Cardiac muscle cell (in vitro differentiated cells and primary cell): ENCODE results near the gene AXIN1. TPM values are rescaled to one million over a fixed set of nuclear protein-coding genes. Genes with fewer than 3 reads are reported as not detected.

Source experiments
- DNase-seq, 2 donors: peaks; one replicate each; pipeline versions ENCODE4 v3.0.0 to v3.0.0-alpha.2; 2010 to 2017; ENCODE audit warnings: low read depth in 1 of 2, low spot score in 1 of 2
- H3K27ac ChIP-seq: fragments of 200-600 bp; sonication (generic); 2 replicates; pipeline ENCODE4 v1.5.1; 2016
- H3K27me3 ChIP-seq: fragments of 200-600 bp; sonication (generic); 2 replicates; pipeline ENCODE4 v1.6.0; 2016; ENCODE audit warnings: control low read depth
- H3K36me3 ChIP-seq: fragments of 200-600 bp; sonication (generic); 2 replicates; pipeline ENCODE4 v1.5.1; 2016; ENCODE audit warnings: control low read depth
- H3K4me1 ChIP-seq: fragments of 200-600 bp; sonication (generic); 2 replicates; pipeline ENCODE4 v1.8.1; 2017; ENCODE audit warnings: low read depth, mild to moderate bottlenecking, mixed run types
- H3K4me3 ChIP-seq: fragments of 200-600 bp; sonication (generic); 2 replicates; pipeline ENCODE4 v1.5.1; 2016; ENCODE audit warnings: mild to moderate bottlenecking
- H3K9me3 ChIP-seq: fragments of 200-600 bp; sonication (generic); 2 replicates; pipeline ENCODE4 v1.5.1; 2017; ENCODE audit warnings: low read depth, mild to moderate bottlenecking, control low read depth
- CTCF ChIP-seq: IDR thresholded peaks from 2 replicates; pipeline ENCODE4 v1.5.1; 2012; ENCODE audit warnings: low read depth, mild to moderate bottlenecking, low read length
- polyA plus RNA-seq: library from polyadenylated mRNA; unstranded; fragments of >200 nt; fragmentation: Nextera tagmentation; extraction: Ambion mirVana; gene quantifications from 2 replicates; pipeline ENCODE4 v1.2.1, GENCODE V29; 2016
- total RNA-seq: library from RNA; depleted of rRNA; stranded (reverse); fragments of >200 nt; gene quantifications from 2 replicates; pipeline ENCODE4 v1.2.3, GENCODE V29; 2016

AXIN1 gene
- total and polyA plus RNA-seq, 2 experiments from 2014 or later, result 16.5 to 49.7 TPM

DNA sequence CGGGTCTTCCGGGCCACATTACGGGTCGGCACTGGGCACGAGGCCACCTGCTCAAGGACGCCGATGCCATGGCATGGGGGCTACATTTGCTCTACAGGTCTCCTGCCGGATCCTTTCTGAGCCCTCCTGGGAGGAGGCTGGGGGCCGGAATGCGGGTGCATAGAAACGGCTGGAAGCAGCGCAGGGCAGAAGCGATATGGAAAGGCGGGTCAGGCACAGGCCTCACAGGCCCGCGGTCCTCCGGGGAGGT lies 28.4 kb downstream of the AXIN1 start:
- no peaks in the 10 kb centered on the region for H3K9me3 ChIP-seq
- no peak overlapping the region for H3K27ac ChIP-seq
- no peaks in the 10 kb centered on the region for H3K36me3 ChIP-seq
- no peak overlapping the region for H3K4me3 ChIP-seq
- no peak for TF ChIP-seq CTCF
- H3K27me3 ChIP-seq, result no peaks in the 10 kb centered on the region
- no peaks in the 10 kb centered on the region for H3K4me1 ChIP-seq
- no peak for DNase-seq

GRCh38 chr16:322476-323143 lies 29.9 kb downstream of the AXIN1 start:
- TF ChIP-seq CTCF, result no peak
- H3K9me3 ChIP-seq, result no peaks in the 10 kb centered on the region
- no peaks in the 10 kb centered on the region for H3K27me3 ChIP-seq
- no peak overlapping the region for H3K4me3 ChIP-seq
- no peak for DNase-seq
- H3K36me3 ChIP-seq, result no peaks in the 10 kb centered on the region
- H3K27ac ChIP-seq, result no peak overlapping the region
- H3K4me1 ChIP-seq, result no peaks in the 10 kb centered on the region

- Histone ChIP-seq H3K27me3 (no peaks in the 10 kb centered on the region), H3K27ac (peak overlapping the region; percentile 35), H3K4me1 (peaks cover 2% of the 10 kb centered on the region), H3K36me3 (no peaks in the 10 kb centered on the region), H3K4me3 (no peak overlapping the region), H3K9me3 (no peaks in the 10 kb centered on the region)
- DNase-seq, result no peak
- TF ChIP-seq CTCF, result no peak
These were observed 31.0 kb downstream of the AXIN1 start for GRCh38 chr16:321532-321931.

- no peak overlapping the region for H3K4me3 ChIP-seq
- H3K9me3 ChIP-seq, result no peaks in the 10 kb centered on the region
- TF ChIP-seq CTCF, result no peak
- no peak for DNase-seq
- H3K27me3 ChIP-seq, result no peaks in the 10 kb centered on the region
- H3K27ac ChIP-seq, result no peak overlapping the region
- peaks cover 2% of the 10 kb centered on the region for H3K4me1 ChIP-seq
- no peaks in the 10 kb centered on the region for H3K36me3 ChIP-seq
These were observed 32.3 kb downstream of the AXIN1 start for GRCh38 chr16:320206-320605.

DNA sequence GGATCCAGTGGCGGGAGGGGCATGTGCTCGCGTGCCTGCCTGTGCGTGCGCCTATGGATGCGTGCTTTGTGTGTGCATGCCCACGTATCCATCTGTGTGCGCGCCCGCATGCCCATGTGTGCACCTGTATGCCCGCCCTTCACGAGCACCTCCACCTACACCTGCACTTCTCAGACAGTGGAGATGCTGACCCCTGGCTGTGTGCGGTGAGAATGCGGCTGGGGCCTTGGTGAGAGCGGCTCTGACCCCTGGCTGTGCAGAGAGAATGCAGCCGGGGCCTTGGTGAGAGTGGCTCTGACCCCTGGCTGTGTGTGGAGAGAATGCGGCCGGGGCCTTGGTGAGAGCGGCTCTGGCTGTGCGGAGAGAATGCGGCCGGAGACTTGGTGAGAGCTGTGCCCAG lies 33.9 kb downstream of the AXIN1 start:
- Histone ChIP-seq H3K9me3 (no peaks in the 10 kb centered on the region), H3K4me1 (peaks cover 2% of the 10 kb centered on the region), H3K27ac (no peak overlapping the region), H3K27me3 (no peaks in the 10 kb centered on the region), H3K36me3 (no peaks in the 10 kb centered on the region), H3K4me3 (no peak overlapping the region)
- no peak for TF ChIP-seq CTCF
- DNase-seq, result peak in 1 of 2 donors; percentile 40

DNA sequence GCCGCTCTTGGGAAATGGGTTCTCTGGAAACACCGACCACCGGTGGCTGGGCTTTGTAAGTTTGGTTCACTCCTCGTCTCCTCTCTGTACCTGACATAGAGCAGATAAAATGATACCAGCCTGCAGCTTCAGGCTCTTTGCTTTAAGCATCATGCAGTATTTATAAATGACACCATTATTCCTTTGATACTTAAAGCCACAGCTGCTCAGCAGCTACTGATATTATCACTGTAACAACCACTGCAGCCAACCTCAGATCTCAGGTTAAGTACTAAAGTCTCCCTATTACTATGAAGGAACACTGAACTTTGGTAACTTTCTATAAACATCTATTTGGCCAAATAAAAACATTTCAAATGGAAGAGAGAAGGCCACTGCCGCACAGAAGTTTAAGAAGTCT lies 34.9 kb downstream of the AXIN1 start:
- DNase-seq, result no peak
- no peak overlapping the region for H3K27ac ChIP-seq

More for the DNA sequence above, 34.9 kb downstream of the AXIN1 start:
- H3K4me3 ChIP-seq, result no peak overlapping the region
- no peaks in the 10 kb centered on the region for H3K9me3 ChIP-seq
- TF ChIP-seq CTCF, result no peak
- peaks cover 2% of the 10 kb centered on the region for H3K4me1 ChIP-seq
- no peaks in the 10 kb centered on the region for H3K36me3 ChIP-seq
- H3K27me3 ChIP-seq, result no peaks in the 10 kb centered on the region
